Hepatic stellate cell (primary cell): ENCODE data around the gene CCDC178.
"Not testable (repeated sequence)": the region's sequence is repeated elsewhere in the genome, so short reads cannot be mapped to it uniquely, and the experiment has no call there.

Experiments used
- DNase-seq: peaks from one replicate; pipeline ENCODE4 v3.0.0; 2011; ENCODE audit warnings: low spot score

The CCDC178 gene

GRCh38 chr18:33212363-33212762 lies 228.2 kb downstream of the CCDC178 start:
- DNase-seq, result no peak

GRCh38 chr18:33210575-33211189 lies 229.8 kb downstream of the CCDC178 start:
- no peak for DNase-seq

- DNase-seq, result no peak
These were observed 234.7 kb downstream of the CCDC178 start for GRCh38 chr18:33205777-33206176.

- DNase-seq, result no peak
These were observed 239.0 kb downstream of the CCDC178 start for GRCh38 chr18:33201509-33201926.

GRCh38 chr18:33195795-33196194 lies 244.7 kb downstream of the CCDC178 start:
- no peak for DNase-seq

GRCh38 chr18:33194793-33195192 lies 245.7 kb downstream of the CCDC178 start:
- DNase-seq, result no peak

- DNase-seq, result no peak
These were observed 255.6 kb downstream of the CCDC178 start for GRCh38 chr18:33184958-33185357.

GRCh38 chr18:33184175-33184574 lies 256.3 kb downstream of the CCDC178 start:
- no peak for DNase-seq

GRCh38 chr18:33183136-33183535 lies 257.4 kb downstream of the CCDC178 start:
- no peak for DNase-seq

GRCh38 chr18:33181016-33181415 lies 259.5 kb downstream of the CCDC178 start:
- no peak for DNase-seq

- DNase-seq, result no peak
These were observed 271.3 kb downstream of the CCDC178 start for GRCh38 chr18:33169218-33169617.

GRCh38 chr18:33164121-33164520 lies 276.4 kb downstream of the CCDC178 start:
- DNase-seq, result not testable (repeated sequence)

- DNase-seq, result no peak
These were observed 279.4 kb downstream of the CCDC178 start for GRCh38 chr18:33161131-33161530.

- DNase-seq, result no peak
These were observed 281.4 kb downstream of the CCDC178 start for GRCh38 chr18:33159151-33159550.

GRCh38 chr18:33157893-33158292 lies 282.6 kb downstream of the CCDC178 start:
- DNase-seq, result no peak

- no peak for DNase-seq
These were observed 283.5 kb downstream of the CCDC178 start for GRCh38 chr18:33156906-33157470.

GRCh38 chr18:33154049-33154448 lies 286.5 kb downstream of the CCDC178 start:
- no peak for DNase-seq

GRCh38 chr18:33152376-33152775 lies 288.1 kb downstream of the CCDC178 start:
- DNase-seq, result no peak

GRCh38 chr18:33147811-33148210 lies 292.7 kb downstream of the CCDC178 start:
- DNase-seq, result not testable (repeated sequence)

GRCh38 chr18:33146014-33146413 lies 294.5 kb downstream of the CCDC178 start:
- DNase-seq, result no peak

GRCh38 chr18:33135951-33136660 lies 304.4 kb downstream of the CCDC178 start:
- no peak for DNase-seq

- no peak for DNase-seq
These were observed 307.9 kb downstream of the CCDC178 start for GRCh38 chr18:33132657-33133056.

- no peak for DNase-seq
These were observed 311.9 kb downstream of the CCDC178 start for GRCh38 chr18:33128581-33128980.
